GM19238 (cell line): ENCODE results near the gene HAPLN2.

Experiments used
- DNase-seq: peaks from one replicate; pipeline ENCODE4 v3.0.0; 2011; ENCODE audit warnings: low spot score; ENCODE audit not compliant: insufficient read length

HAPLN2 gene

DNA sequence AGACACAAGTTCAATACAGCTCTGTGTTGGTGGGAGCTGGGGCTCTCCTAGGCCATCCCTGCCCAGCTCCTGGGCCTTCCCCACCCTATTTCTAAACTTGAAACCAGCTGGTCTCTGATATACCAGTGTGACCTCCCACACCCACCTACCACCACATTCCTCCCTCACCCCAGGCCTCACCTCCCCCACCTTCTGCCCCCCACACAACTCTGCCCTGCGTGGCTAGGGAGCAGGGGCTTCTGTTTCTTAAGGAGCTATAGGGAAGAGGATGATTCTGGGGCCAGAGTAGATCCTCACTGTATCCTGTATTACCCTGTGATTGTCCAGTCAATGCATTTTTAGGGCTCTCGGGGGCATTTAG lies 41.5 kb downstream of the HAPLN2 start:
- no peak for DNase-seq

DNA sequence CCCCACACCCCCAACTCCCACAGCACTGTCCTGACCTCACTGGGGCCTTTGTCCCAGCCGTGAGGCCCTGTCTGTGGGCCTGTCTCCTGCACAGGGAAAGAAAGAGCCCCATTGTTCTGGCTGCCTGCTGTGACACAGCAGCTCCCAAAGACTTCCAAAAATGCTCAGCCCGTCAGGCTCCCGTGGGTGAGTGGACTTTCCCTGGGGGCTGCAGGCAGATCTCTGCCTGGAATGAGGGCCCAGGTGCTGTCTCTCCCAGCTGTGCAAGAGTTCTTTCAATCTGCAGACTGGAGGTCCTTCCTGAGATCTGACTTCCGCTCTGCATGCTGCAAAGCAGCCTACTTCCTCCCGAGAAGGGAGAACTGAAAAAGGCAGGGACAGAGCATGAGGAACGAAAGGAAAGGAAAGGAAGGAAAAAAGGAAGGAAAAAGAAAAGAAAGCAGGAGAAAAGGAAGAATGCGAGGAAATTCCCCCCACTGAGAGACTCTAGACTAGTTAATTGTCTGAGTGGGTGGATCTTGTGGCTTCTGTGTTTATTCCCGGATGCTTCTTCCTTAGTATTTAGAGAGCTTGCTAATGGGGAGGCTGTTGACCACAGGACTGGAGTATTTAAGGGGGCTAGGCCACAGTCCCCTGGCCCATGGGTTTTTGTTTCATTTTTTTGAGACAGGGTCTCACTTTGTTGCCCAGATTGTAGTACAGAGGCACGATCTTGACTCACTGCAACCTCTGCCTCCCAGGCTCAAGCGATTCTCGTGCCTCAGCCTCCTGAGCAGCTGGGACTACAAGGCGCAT lies 43.0 kb downstream of the HAPLN2 start:
- DNase-seq, result no peak

DNA sequence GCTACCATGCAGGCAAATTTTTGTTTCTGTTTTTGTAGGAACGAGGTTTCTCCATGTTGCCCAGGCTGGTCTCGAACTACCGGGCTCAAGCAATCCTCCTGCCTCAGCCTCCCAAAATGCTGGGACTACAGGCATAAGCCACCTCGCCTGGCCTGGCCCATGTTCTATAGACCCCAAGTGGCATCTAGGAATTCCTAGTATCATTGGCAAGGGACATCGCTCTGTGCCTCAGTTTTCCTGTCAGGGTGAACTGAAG lies 43.5 kb downstream of the HAPLN2 start:
- no peak for DNase-seq

DNA sequence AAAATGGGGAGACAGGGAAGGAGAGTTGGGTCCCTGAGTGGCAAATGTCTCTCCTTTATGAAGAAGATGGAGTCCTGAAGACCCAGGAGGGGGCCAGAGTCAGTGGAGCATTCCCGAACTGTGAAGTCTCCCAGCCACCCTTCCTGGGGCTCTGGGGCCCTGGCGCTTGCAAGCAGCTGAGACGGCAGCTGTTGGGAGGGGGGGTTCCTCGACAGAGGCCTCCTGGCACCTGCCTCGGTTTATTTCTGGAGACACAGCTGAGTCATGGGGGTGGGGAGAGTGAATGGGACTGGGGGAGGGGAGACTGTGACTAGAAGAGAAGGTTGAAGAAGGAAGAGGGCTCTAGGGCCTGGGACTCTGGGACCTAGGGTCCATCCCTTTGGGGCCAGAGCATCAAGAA lies 44.0 kb downstream of the HAPLN2 start:
- no peak for DNase-seq

DNA sequence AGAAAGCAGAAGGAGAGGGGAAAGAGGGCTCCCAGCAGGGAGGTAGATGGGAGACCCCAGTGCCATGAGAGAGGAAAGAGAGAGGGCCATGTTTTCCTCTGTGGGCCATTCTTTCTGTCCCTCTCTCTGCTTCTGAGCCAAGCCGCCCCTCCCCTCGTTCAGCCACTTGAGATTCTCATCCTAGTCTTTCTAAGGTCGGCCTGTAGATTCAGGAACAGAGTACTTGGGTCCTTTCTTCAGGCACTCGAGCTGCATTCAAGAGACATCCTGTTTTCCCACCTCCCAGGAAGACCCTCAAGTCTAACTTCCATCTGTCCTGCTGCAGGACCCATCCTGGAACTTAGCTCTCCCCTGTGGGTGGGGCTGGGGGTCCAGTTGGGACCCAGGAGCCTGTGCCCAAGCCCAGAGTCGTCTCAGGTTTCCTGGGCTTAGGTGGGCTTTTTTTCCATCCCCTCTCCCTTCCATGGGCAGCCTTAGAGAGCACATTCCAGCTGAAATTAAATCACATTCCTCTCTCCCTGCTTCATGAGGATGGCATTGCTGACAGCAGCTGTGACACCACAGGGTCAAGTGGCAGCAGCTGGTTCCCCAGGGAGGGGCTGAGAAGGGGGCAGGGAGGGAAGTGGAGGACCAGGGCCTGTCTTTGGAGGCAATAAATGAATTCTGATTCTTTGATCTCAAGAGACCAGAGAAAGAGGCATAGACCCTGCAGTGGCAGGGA lies 45.0 kb downstream of the HAPLN2 start:
- no peak for DNase-seq

DNA sequence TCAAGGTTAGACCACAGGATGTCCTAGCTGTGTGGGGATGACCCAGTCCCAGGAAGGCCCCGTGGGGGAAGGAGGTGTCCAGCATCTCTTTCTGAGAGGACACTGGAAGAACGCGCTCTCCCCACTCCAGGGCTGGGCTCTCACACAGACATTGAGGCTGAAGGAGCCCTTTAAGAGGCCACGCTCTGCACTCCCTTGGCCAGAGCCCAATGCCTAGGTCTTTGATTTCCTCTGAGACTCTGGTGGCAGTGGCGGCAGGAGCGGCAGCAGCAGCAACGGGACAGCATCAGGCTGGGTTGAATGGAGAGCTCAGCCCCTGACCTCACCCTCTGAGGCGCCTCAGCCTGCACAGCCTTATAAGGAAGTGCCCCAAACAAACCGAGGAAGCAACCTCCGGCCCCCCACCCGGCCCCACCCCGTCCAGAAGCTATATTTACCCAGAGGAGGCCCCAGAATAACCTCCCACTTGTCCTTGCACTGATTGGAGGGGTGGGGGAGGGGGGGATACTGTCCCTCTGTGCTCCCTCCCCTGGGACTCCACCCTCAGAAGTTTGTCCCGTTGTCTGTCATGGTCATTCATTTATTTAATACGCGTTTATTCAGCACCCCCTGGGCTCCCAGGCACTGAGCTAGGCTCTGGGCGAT lies 45.7 kb downstream of the HAPLN2 start:
- DNase-seq, result no peak

DNA sequence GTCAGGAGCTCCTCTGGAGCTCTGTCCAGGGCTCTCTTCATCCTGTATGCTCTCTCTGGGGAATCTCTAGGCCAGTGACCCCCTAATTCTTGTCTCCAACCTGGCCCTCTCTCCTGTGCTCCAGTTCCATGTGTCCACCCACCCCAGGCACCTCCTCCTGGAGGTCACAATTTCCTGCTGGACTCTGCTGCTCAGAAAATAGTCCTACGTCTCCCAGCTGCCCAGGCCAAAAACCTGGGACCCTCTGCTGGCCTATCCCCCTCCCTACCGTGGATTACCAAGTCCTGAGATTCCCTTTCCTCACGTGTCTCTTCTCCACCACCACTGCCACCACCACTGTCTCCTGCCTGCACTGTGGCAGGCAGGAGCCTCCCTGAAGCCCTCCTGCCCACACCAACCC lies 46.3 kb downstream of the HAPLN2 start:
- no peak for DNase-seq

DNA sequence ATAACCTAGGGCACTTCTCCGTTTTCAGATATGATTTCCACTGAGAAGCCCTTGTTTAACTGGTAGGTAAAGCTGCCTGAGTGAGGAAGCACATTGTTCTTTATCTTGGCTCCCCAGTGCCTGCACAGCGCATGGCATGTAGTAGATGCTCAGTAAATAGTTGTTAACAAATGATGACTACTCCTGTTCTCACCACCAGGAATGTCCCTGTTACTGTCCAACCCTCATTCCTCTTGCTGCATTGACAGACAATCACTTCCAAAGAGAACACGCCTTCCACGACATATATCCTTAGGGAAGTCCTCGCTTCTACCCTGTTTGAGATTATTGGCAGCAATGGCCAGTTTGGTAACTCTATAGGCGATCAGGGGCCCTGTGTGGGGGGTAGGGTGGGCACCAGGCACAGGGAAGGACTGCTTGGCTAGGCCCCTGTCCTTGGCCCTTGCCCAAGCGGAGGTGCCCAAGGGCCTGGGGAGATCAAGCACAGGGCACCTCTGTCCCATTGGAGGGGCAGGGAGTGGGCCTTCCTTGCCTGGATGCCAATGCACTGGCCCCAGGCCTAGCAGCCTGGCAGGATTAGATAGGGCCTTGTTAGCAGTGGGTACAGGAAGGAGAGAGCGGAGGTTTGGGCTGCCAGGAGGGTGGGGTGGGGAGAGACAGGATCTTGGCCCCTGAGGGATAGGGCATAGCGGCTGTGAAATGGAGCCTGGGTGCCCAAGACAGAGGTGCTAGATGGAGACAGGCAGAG lies 47.8 kb downstream of the HAPLN2 start:
- no peak for DNase-seq

DNA sequence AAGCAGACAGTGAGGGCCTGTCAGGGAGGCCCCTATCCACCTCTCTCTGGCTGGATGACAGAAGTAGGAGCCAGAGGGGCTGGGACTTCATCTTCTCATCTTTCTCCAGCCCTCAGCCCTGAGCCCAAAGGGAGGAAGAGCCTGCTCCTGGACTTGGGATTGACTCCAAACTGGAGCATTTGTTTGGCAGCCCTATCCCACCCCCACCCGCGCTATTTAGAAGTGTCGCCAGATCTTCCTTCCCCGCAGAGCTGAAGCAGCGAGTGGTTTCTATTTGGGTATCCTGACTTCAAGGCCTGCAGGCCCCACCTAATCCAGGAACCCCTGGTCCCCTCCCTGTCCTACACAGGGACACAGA lies 48.4 kb downstream of the HAPLN2 start:
- DNase-seq, result no peak

DNA sequence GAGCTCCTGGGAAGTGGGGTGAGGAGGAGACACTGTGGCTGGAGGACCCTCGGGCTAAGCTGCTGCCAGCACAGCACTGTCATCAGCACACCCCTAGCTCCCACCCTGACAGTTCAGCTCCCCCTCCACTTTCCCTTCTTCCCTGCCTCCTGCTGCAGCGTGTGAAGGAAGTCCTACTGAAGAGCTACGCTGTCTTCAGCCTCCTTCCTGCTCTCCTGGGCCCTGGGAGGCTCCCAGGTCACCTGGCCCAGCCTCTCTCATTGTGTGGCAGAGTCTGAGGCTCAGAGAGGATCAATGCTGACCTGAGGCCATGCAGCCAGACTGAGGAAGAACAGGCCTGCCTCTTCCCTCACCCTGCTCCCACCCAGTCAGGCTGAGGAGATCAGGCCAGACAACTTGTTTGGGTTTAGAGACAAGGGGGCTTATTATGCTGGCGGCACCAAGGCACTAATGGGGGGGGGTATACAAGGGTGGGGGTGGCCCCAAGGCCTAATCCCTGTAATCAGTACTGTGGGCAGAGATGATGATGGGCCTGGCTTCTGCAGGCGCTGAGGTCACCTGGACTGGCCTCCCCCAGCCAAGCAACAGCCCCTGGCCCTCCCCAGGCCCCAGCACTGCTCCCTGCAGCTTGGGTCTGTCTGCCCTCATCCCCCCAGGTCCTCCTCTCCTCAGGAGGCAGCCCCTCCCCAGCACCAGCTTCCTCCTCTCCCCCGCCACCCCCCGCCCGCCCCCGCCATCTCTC lies 48.9 kb downstream of the HAPLN2 start:
- no peak for DNase-seq

DNA sequence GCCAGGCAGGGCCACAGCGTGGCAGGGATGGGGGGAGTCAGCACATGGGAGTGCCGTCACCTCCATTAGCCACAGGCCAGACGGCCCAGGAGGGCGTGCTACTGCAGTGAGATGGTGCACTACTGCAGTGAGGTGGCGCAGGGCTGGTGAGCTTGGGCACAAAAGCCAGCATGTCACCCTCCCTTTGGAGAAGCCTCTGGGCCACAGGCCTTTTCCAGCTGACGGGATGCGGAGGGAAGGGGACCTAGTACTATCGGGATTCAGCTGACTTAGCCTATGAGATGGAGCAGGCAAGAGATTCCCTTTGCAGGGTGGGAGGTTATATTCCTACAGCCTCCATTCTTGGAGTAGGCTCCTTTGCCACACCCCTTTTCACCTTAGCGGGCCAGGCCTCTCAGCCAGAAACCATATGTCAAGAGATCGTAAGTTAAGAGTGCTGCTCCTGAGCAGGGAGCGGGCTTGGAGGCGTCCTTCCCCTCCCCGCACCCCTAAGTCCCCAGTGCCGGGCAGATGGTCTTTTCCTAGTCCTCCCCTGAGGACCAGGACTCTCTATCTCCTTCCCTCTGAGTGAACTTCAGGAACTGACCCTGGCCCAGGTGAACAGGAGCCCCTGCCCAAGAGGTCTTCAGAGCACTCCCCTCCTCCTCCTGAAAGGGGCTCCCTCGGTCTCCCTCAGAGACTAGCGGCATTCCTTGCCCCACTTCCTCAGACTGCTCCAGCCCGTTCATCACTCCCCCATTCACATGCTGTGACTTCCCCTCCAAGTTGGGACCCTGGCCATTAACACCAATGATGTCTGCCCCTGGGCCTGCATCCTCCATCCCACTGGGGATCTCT lies 49.8 kb downstream of the HAPLN2 start:
- no peak for DNase-seq

DNA sequence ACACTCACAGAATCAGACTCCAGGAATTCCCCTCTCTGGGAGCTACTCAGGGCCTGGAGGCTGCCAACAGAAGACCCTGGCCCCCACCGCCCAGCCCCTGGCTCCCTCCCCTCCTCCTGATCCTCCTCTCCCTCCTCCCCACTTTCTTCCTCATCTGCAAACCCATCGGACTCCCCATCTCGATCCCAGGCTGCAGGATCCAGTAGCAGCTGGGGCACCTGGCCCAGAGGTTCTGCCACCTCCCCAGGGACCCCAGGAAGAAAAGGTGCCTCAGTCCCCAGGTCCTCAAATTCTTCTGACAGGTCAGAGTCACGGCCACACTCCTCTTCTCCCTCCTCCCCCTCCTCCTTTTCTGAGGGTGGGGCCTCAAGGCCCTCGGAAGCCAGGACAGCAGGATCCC lies 50.6 kb downstream of the HAPLN2 start:
- no peak for DNase-seq

DNA sequence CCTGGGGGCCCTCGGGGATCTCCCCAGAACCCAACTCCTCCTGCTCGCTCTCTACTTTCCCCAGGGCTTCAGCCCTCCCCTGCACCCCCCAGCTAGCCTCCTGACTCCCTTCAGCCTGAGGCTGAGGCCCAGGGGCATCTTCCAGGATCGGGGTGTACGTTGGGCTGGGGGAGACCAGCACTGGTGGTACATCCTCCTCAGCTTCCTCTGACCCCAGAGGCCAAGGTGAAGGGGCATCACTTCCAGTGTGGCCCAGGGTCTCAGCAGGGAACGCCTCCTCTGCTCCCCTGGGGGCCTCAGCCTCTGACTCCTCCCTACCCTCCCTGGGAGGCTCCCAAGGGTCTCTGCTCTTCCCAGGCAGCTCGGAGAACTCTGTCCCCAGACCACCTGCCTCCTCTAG lies 51.1 kb downstream of the HAPLN2 start:
- DNase-seq, result no peak

DNA sequence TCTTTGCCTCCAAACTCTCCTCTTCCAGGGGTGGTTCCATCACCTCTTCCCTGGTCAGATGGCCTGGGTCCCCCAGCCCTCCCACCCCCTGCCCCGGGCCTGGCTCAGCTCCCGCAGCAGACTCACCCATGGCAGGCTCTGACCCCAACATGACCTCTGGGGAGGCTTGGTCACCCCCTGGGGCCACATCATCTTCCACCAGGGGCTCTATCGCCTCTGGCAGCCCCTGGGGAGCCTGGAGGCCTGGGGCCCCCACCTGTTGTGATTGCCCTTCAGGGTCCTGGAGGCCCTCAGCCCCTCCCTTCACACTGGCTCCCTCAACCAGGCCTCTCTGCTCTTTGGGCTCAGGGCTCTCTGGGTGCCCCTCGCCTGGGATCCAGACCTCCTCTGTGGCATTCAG lies 51.6 kb downstream of the HAPLN2 start:
- DNase-seq, result no peak

DNA sequence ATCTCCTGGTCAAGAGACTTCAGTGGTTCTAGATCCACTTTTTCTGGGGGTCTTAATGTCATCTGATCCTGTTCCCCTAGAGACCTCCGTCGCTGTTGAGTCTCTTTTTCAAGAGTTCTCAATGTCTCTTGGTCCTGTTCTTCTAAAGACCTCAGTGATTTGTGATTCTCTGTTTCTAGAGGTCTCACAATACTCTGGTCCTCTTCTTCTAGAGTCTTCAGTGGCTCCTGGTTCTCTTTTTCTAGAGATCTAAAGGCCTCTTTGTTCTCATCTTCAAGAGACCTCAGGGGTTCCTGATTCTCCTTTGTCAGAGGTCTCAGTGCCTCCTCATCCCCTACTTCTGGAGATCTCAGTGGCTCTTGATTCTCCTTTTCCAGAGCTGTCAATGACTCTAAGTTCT lies 52.6 kb downstream of the HAPLN2 start:
- DNase-seq, result no peak

DNA sequence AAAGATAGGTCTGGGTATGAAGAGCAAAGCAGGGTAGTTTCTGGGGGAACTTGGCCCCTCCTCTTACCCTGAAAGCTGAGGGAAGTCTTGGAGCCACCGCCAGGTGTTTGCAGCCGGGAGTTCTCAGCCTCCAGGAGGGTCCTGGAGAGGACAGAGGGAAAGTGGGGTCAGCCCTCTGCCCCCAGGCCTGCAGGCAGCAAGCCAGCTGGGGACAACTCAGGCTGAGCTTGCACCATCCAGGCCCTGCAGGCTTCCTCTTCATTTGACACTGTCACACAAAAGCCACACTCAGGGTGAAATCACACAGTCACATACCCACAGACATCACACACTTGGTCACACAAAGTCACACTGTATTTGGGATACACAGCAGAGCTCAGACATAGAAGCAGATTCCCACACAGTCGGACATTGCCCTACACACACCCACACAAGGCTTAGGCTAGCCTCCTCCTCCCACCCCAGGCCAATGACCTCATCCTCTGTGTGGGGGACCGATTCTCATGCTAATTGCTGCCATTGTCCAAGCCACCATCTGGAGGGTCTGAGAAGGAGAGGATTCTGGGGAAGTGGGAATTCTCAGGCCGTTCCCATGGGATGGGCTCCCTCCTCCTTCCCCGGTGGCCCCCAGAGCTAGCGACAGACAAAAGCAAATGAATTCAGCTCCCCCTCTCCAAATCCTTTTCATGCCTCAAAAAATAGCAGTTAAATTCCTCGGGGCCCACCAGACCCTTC lies 54.3 kb downstream of the HAPLN2 start:
- no peak for DNase-seq
